Ascending aorta (tissue), 2 donors: ENCODE results near the gene NCAN. TPM values are rescaled to one million over a fixed set of nuclear protein-coding genes. Genes with fewer than 3 reads are reported as not detected.
A peak's percentile ranks its signal among the peaks of the same experiment; 100 is the strongest.

Experiments used
- DNase-seq, 2 donors: peaks; one replicate each; pipeline ENCODE4 v3.0.0-alpha.2; 2019; ENCODE audit warnings: low spot score in 2 of 2
- H3K27ac ChIP-seq, 2 donors: fragments of 200-600 bp; sonication (generic); one replicate each; pipeline ENCODE4 v1.5.1; 2016 to 2017; ENCODE audit warnings: mild to moderate bottlenecking in 1 of 2
- H3K27me3 ChIP-seq: fragments of 200-600 bp; sonication (generic); one replicate; pipeline ENCODE4 v1.5.1; 2017
- H3K36me3 ChIP-seq, 2 donors: fragments of 200-600 bp; sonication (generic); one replicate each; pipeline ENCODE4 v1.5.1; 2016
- H3K4me1 ChIP-seq, 2 donors: fragments of 200-600 bp; sonication (generic); one replicate each; pipeline ENCODE4 v1.5.1; 2016 to 2017; ENCODE audit warnings: mild to moderate bottlenecking in 1 of 2
- H3K4me3 ChIP-seq, 2 donors: fragments of 200-600 bp; sonication (generic); one replicate each; pipeline ENCODE4 v1.5.1; 2016 to 2017; ENCODE audit warnings: mild to moderate bottlenecking in 1 of 2
- H3K9me3 ChIP-seq, 2 donors: fragments of 200-600 bp; sonication (generic); one replicate each; pipeline ENCODE4 v1.5.1; 2016
- CTCF ChIP-seq, 3 experiments: fragments of 200-600 bp in 2 of 3; fragments of 450-650 bp in 1 of 3; sonication (generic) in 2 of 3; IDR thresholded peaks; one replicate each; pipeline ENCODE4 v1.5.1; 2016 to 2019; ENCODE audit warnings: antibody characterized with exemption in 3 of 3, mild to moderate bottlenecking in 1 of 3, moderate library complexity in 1 of 3
- intact Hi-C: fragments of 100-400 bp; cut with DNase I; formaldehyde crosslinking; loops from one replicate; pipeline ENCODE4 v1.15.1; 2023
- total RNA-seq: library from RNA; depleted of rRNA; stranded (reverse); fragments of >200 nt; gene quantifications from one replicate; pipeline ENCODE4 v1.1.0, GENCODE V29; 2016

The NCAN gene
- total RNA-seq, 1 donor from 2014 or later = not detected

- Histone ChIP-seq H3K27me3 (peaks cover 6% of the 10 kb centered on the region), H3K9me3 (no peaks in the 10 kb centered on the region), H3K36me3 (no peaks in the 10 kb centered on the region), H3K27ac (no peak overlapping the region), H3K4me3 (no peak overlapping the region), H3K4me1 (peaks cover 0 to 4% of the 10 kb centered on the region in 2 donors)
- intact Hi-C loops = no loop called here
- no peak for TF ChIP-seq CTCF (IDR thresholded peaks at IDR 0.05)
- no peak for DNase-seq
Measured at GRCh38 chr19:19223636-19224035, 11.9 kb downstream of the NCAN start.

- no peak for DNase-seq
- no peak for TF ChIP-seq CTCF (IDR thresholded peaks at IDR 0.05)
- H3K4me1 ChIP-seq = peaks cover 0 to 4% of the 10 kb centered on the region in 2 donors
- no peaks in the 10 kb centered on the region for H3K9me3 ChIP-seq
- peak overlapping the region in 1 of 2 donors; percentile 34 for H3K4me3 ChIP-seq
- intact Hi-C loops = no loop called here
- H3K36me3 ChIP-seq = no peaks in the 10 kb centered on the region
- H3K27ac ChIP-seq = no peak overlapping the region
- peaks cover 6% of the 10 kb centered on the region for H3K27me3 ChIP-seq
Measured at GRCh38 chr19:19224150-19224851, 12.5 kb downstream of the NCAN start.

GRCh38 chr19:19224852-19225494, 13.2 kb downstream of the NCAN start:
- peak overlapping the region; percentile 34 to 57 for H3K4me3 ChIP-seq
- no peaks in the 10 kb centered on the region for H3K36me3 ChIP-seq
- TF ChIP-seq CTCF (IDR thresholded peaks at IDR 0.05) = peak; percentile 20 to 54 (median 31)
- no peak overlapping the region for H3K27ac ChIP-seq
- intact Hi-C loops = no loop called here
- H3K27me3 ChIP-seq = peaks cover 6% of the 10 kb centered on the region
- H3K9me3 ChIP-seq = no peaks in the 10 kb centered on the region
- peaks cover 0 to 4% of the 10 kb centered on the region in 2 donors for H3K4me1 ChIP-seq
- DNase-seq = peak in 1 of 2 donors; percentile 70

- intact Hi-C loops = no loop called here
- Histone ChIP-seq H3K9me3 (no peaks in the 10 kb centered on the region), H3K27ac (no peak overlapping the region), H3K27me3 (peaks cover 6% of the 10 kb centered on the region), H3K4me1 (peaks cover 0 to 4% of the 10 kb centered on the region in 2 donors), H3K4me3 (no peak overlapping the region), H3K36me3 (no peaks in the 10 kb centered on the region)
- DNase-seq = no peak
- TF ChIP-seq CTCF (IDR thresholded peaks at IDR 0.05) = no peak
Measured at GRCh38 chr19:19226204-19226603, 14.4 kb downstream of the NCAN start.

- Histone ChIP-seq H3K27ac (no peak overlapping the region), H3K4me1 (peaks cover 0 to 4% of the 10 kb centered on the region in 2 donors), H3K27me3 (peaks cover 6% of the 10 kb centered on the region), H3K9me3 (no peaks in the 10 kb centered on the region), H3K36me3 (no peaks in the 10 kb centered on the region), H3K4me3 (no peak overlapping the region)
- TF ChIP-seq CTCF (IDR thresholded peaks at IDR 0.05) = no peak
- intact Hi-C loops = no loop called here
- DNase-seq = no peak
Measured at GRCh38 chr19:19226663-19227062, 14.9 kb downstream of the NCAN start.
